NCI-H2081 treated with DMSO at 0.1 percent for 48 hours (cell line): ENCODE measurements around the gene CASP4.
"Not testable (repeated sequence)": the region's sequence is repeated elsewhere in the genome, so short reads cannot be mapped to it uniquely, and the experiment has no call there.

Experiments used
- DNase-seq: peaks from one replicate; lab custom pipeline; 2025; lab: John Stamatoyannopoulos, UW

CASP4 gene

GRCh38 chr11:104956528-104956927 is 11.8 kb downstream of the CASP4 start:
- no peak for DNase-seq

- no peak for DNase-seq
Measured at GRCh38 chr11:104946907-104947306, 21.5 kb downstream of the CASP4 start.

GRCh38 chr11:104944076-104944475 is 24.3 kb downstream of the CASP4 start:
- DNase-seq, result no peak

GRCh38 chr11:104943561-104943960 is 24.8 kb downstream of the CASP4 start:
- no peak for DNase-seq

- no peak for DNase-seq
Measured at GRCh38 chr11:104934594-104934993, 33.8 kb downstream of the CASP4 start.

GRCh38 chr11:104934073-104934472 is 34.3 kb downstream of the CASP4 start:
- DNase-seq, result not testable (repeated sequence)

- DNase-seq, result no peak
Measured at GRCh38 chr11:104928811-104929210, 39.6 kb downstream of the CASP4 start.

- no peak for DNase-seq
Measured at GRCh38 chr11:104926771-104927611, 41.4 kb downstream of the CASP4 start.

- no peak for DNase-seq
Measured at GRCh38 chr11:104925850-104926249, 42.5 kb downstream of the CASP4 start.

GRCh38 chr11:104918113-104918824 is 50.1 kb downstream of the CASP4 start:
- DNase-seq, result no peak

- no peak for DNase-seq
Measured at GRCh38 chr11:104917271-104918112, 50.9 kb downstream of the CASP4 start.

GRCh38 chr11:104916442-104916841 is 51.9 kb downstream of the CASP4 start:
- DNase-seq, result no peak

GRCh38 chr11:104912102-104912501 is 56.3 kb downstream of the CASP4 start:
- DNase-seq, result no peak

GRCh38 chr11:104908186-104908531 is 60.2 kb downstream of the CASP4 start:
- DNase-seq, result no peak

- DNase-seq, result no peak
Measured at GRCh38 chr11:104907521-104908185, 60.7 kb downstream of the CASP4 start.

- DNase-seq, result no peak
Measured at GRCh38 chr11:104905271-104905670, 63.1 kb downstream of the CASP4 start.

- DNase-seq, result no peak
Measured at GRCh38 chr11:104899226-104899625, 69.1 kb downstream of the CASP4 start.

- DNase-seq, result no peak
Measured at GRCh38 chr11:104898685-104899013, 69.7 kb downstream of the CASP4 start.

- no peak for DNase-seq
Measured at GRCh38 chr11:104897891-104898684, 70.3 kb downstream of the CASP4 start, which contains the start of gene CASP12. Gene CASP12, minus strand, starts transcription at chr11:104898460.

- DNase-seq, result no peak
Measured at GRCh38 chr11:104895634-104896033, 72.7 kb downstream of the CASP4 start.

GRCh38 chr11:104893876-104894275 is 74.5 kb downstream of the CASP4 start:
- no peak for DNase-seq
